ENCODE data around the gene RHEX.

DNA sequence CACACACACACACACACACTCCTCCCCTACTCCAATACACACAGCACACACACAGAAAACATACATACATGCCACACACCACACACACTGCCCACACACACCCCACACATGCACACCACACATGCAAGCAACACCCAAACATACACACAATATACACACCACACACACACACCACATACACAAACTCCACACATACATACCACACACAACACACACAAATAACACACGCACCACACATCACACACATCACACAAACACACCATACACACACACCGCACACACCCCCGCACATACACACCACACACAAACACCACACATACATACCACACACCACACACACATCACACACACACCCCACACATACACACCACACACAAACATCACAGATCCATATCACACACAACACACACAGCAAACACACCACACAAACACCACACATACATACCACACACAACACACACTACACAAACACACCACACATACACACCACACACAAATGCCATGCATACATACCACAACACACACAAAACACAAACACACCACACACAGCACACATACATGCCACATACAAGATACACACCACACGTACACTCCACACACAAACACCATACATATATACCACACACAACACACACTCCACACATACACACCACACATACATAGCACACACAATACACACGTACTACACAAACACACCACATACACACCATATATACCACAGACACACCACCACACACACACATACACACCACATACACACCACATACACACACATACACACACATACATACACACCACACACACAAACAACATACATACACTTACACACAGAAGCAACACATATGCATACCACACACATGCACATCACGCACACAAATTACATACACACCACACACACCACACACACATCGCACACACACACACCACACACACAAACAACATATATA lies 48.8 kb upstream of the RHEX start:
- TF ChIP-seq, protein P1, sequence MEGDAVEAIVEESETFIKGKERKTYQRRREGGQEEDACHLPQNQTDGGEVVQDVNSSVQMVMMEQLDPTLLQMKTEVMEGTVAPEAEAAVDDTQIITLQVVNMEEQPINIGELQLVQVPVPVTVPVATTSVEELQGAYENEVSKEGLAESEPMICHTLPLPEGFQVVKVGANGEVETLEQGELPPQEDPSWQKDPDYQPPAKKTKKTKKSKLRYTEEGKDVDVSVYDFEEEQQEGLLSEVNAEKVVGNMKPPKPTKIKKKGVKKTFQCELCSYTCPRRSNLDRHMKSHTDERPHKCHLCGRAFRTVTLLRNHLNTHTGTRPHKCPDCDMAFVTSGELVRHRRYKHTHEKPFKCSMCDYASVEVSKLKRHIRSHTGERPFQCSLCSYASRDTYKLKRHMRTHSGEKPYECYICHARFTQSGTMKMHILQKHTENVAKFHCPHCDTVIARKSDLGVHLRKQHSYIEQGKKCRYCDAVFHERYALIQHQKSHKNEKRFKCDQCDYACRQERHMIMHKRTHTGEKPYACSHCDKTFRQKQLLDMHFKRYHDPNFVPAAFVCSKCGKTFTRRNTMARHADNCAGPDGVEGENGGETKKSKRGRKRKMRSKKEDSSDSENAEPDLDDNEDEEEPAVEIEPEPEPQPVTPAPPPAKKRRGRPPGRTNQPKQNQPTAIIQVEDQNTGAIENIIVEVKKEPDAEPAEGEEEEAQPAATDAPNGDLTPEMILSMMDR (conservative IDR thresholded peaks at IDR 0.05), result no peak
- no peak for TF ChIP-seq ZFX (IDR thresholded peaks at IDR 0.05)
